ENCODE results near the gene MBD3.

The MBD3 gene

GRCh38 chr19:1608359-1609102 is 15.9 kb upstream of the MBD3 start:
- Histone ChIP-seq H3K4ac (ENCODE audit: low read depth, low read length) (no peak overlapping the region), H3K36me3 (ENCODE audit: control insufficient read depth, insufficient read depth, low read length) (peaks cover 14% of the 10 kb centered on the region), H3K4me1 (ENCODE audit: control insufficient read depth, low read depth, low read length) (no peaks in the 10 kb centered on the region), H3K56ac (ENCODE audit: low read length) (no peak overlapping the region), H4K8ac (ENCODE audit: low read depth, low read length) (no peak overlapping the region), H3K4me3 (ENCODE audit: low read length) (no peak overlapping the region), H3K79me1 (ENCODE audit: low read length) (peaks cover 4% of the 10 kb centered on the region), H3K18ac (ENCODE audit: low read length) (no peak overlapping the region), H2BK5ac (ENCODE audit: low read length) (no peak overlapping the region), H2BK120ac (ENCODE audit: low read depth, low read length) (no peak overlapping the region), H2AK5ac (ENCODE audit: low read length) (no peak overlapping the region), H3K4me2 (ENCODE audit: low read length) (no peak overlapping the region), H3K27me3 (ENCODE audit: insufficient read depth, low read length, poor library complexity) (no peaks in the 10 kb centered on the region), H2BK15ac (replicated peaks; ENCODE audit: low read depth) (no peak overlapping the region), H3K79me2 (ENCODE audit: control insufficient read depth, insufficient read depth, low read length) (peaks cover 13% of the 10 kb centered on the region), H3K23ac (ENCODE audit: low read length) (no peak overlapping the region), H3K9ac (ENCODE audit: low read length) (no peak overlapping the region), H4K5ac (ENCODE audit: low read length) (no peak overlapping the region), H3K27ac (ENCODE audit: low read depth, low read length) (no peak overlapping the region)
- no peak for DNase-seq
- WGBS (ENCODE audit: extremely low coverage, insufficient coverage, low lambda C conversion rate): no CpG with 5 or more reads among the region's 23 CpGs

- H3K27me3 ChIP-seq (ENCODE audit: insufficient read depth, low read length, poor library complexity): no peaks in the 10 kb centered on the region
- H2BK15ac ChIP-seq (replicated peaks; ENCODE audit: low read depth): no peak overlapping the region
- no CpG with 5 or more reads among the region's 16 CpGs for WGBS (ENCODE audit: extremely low coverage, insufficient coverage, low lambda C conversion rate)
- DNase-seq: no peak
- H3K4me3 ChIP-seq (ENCODE audit: low read length): no peak overlapping the region
- no peak overlapping the region for H3K18ac ChIP-seq (ENCODE audit: low read length)
- peak overlapping the region; percentile 79 for H3K9ac ChIP-seq (ENCODE audit: low read length)
- peak overlapping the region; percentile 82 for H3K4me2 ChIP-seq (ENCODE audit: low read length)
- peaks cover 4% of the 10 kb centered on the region for H3K36me3 ChIP-seq (ENCODE audit: control insufficient read depth, insufficient read depth, low read length)
- no peaks in the 10 kb centered on the region for H3K4me1 ChIP-seq (ENCODE audit: control insufficient read depth, low read depth, low read length)
- H3K79me1 ChIP-seq (ENCODE audit: low read length): peaks cover 9% of the 10 kb centered on the region
- no peak overlapping the region for H2BK5ac ChIP-seq (ENCODE audit: low read length)
- no peak overlapping the region for H3K4ac ChIP-seq (ENCODE audit: low read depth, low read length)
- H4K5ac ChIP-seq (ENCODE audit: low read length): no peak overlapping the region
- H2AK5ac ChIP-seq (ENCODE audit: low read length): no peak overlapping the region
- peaks cover 23% of the 10 kb centered on the region for H3K79me2 ChIP-seq (ENCODE audit: control insufficient read depth, insufficient read depth, low read length)
- H3K23ac ChIP-seq (ENCODE audit: low read length): no peak overlapping the region
- H3K56ac ChIP-seq (ENCODE audit: low read length): peak overlapping the region; percentile 87
- peak overlapping the region; percentile 75 for H3K27ac ChIP-seq (ENCODE audit: low read depth, low read length)
- H4K8ac ChIP-seq (ENCODE audit: low read depth, low read length): no peak overlapping the region
- H2BK120ac ChIP-seq (ENCODE audit: low read depth, low read length): no peak overlapping the region
Observed at GRCh38 chr19:1606138-1606651, 13.5 kb upstream of the MBD3 start.

GRCh38 chr19:1605236-1606137 is 12.8 kb upstream of the MBD3 start, which contains the start of gene UQCR11:
Gene UQCR11, minus strand, starts transcription at chr19:1605462. Its CDS starts 53 bp downstream, at chr19:1605409.
- peak within 1 kb of the TSS; percentile 0 for H4K8ac ChIP-seq (ENCODE audit: low read depth, low read length)
- peak within 1 kb of the TSS; percentile 89 for H3K23ac ChIP-seq (ENCODE audit: low read length)
- H3K27ac ChIP-seq (ENCODE audit: low read depth, low read length): peak within 1 kb of the TSS; percentile 75
- H3K4me1 ChIP-seq (ENCODE audit: control insufficient read depth, low read depth, low read length): no peaks in the 10 kb centered on the region
- no peak within 1 kb of the TSS for H2BK15ac ChIP-seq (replicated peaks; ENCODE audit: low read depth)
- H3K79me1 ChIP-seq (ENCODE audit: low read length): peaks cover 10% of the 10 kb centered on the region
- H3K27me3 ChIP-seq (ENCODE audit: insufficient read depth, low read length, poor library complexity): no peaks in the 10 kb centered on the region
- DNase-seq: peak; percentile 98
- H3K56ac ChIP-seq (ENCODE audit: low read length): peak within 1 kb of the TSS; percentile 95
- peak within 1 kb of the TSS; percentile 33 for H3K18ac ChIP-seq (ENCODE audit: low read length)
- peak within 1 kb of the TSS; percentile 95 for H3K9ac ChIP-seq (ENCODE audit: low read length)
- H3K79me2 ChIP-seq (ENCODE audit: control insufficient read depth, insufficient read depth, low read length): peaks cover 27% of the 10 kb centered on the region
- H3K4ac ChIP-seq (ENCODE audit: low read depth, low read length): peak within 1 kb of the TSS; percentile 73
- H4K5ac ChIP-seq (ENCODE audit: low read length): no peak within 1 kb of the TSS
- peak within 1 kb of the TSS; percentile 82 for H3K4me2 ChIP-seq (ENCODE audit: low read length)
- H2BK5ac ChIP-seq (ENCODE audit: low read length): peak within 1 kb of the TSS; percentile 69
- H2AK5ac ChIP-seq (ENCODE audit: low read length): no peak within 1 kb of the TSS
- H3K36me3 ChIP-seq (ENCODE audit: control insufficient read depth, insufficient read depth, low read length): peaks cover 3% of the 10 kb centered on the region
- WGBS (ENCODE audit: extremely low coverage, insufficient coverage, low lambda C conversion rate): no CpG with 5 or more reads among the region's 79 CpGs
- peak within 1 kb of the TSS; percentile 90 for H3K4me3 ChIP-seq (ENCODE audit: low read length)
- H2BK120ac ChIP-seq (ENCODE audit: low read depth, low read length): no peak within 1 kb of the TSS

GRCh38 chr19:1602091-1602707 is 9.5 kb upstream of the MBD3 start:
- H3K18ac ChIP-seq (ENCODE audit: low read length): no peak overlapping the region
- no peak overlapping the region for H2AK5ac ChIP-seq (ENCODE audit: low read length)
- no CpG with 5 or more reads among the region's 21 CpGs for WGBS (ENCODE audit: extremely low coverage, insufficient coverage, low lambda C conversion rate)

GRCh38 chr19:1601613-1602064 is 9.0 kb upstream of the MBD3 start:
- Histone ChIP-seq H3K56ac (ENCODE audit: low read length) (no peak overlapping the region), H3K36me3 (ENCODE audit: control insufficient read depth, insufficient read depth, low read length) (peaks cover 8% of the 10 kb centered on the region), H3K27me3 (ENCODE audit: insufficient read depth, low read length, poor library complexity) (no peaks in the 10 kb centered on the region), H2AK5ac (ENCODE audit: low read length) (no peak overlapping the region), H3K79me1 (ENCODE audit: low read length) (peaks cover 13% of the 10 kb centered on the region), H3K18ac (ENCODE audit: low read length) (no peak overlapping the region), H2BK15ac (replicated peaks; ENCODE audit: low read depth) (no peak overlapping the region), H3K23ac (ENCODE audit: low read length) (no peak overlapping the region), H3K27ac (ENCODE audit: low read depth, low read length) (no peak overlapping the region), H3K4me2 (ENCODE audit: low read length) (no peak overlapping the region), H2BK5ac (ENCODE audit: low read length) (no peak overlapping the region), H3K79me2 (ENCODE audit: control insufficient read depth, insufficient read depth, low read length) (peaks cover 28% of the 10 kb centered on the region), H2BK120ac (ENCODE audit: low read depth, low read length) (no peak overlapping the region), H3K4me3 (ENCODE audit: low read length) (no peak overlapping the region), H3K4me1 (ENCODE audit: control insufficient read depth, low read depth, low read length) (no peaks in the 10 kb centered on the region), H3K9ac (ENCODE audit: low read length) (no peak overlapping the region), H3K4ac (ENCODE audit: low read depth, low read length) (no peak overlapping the region), H4K8ac (ENCODE audit: low read depth, low read length) (no peak overlapping the region), H4K5ac (ENCODE audit: low read length) (no peak overlapping the region)
- whole genome bisulfite sequencing (ENCODE audit: extremely low coverage, insufficient coverage, low lambda C conversion rate): no CpG with 5 or more reads among the region's 14 CpGs
- DNase-seq: peak; percentile 29

More at GRCh38 chr19:1602091-1602707, 9.5 kb upstream of the MBD3 start:
- H3K4me1 ChIP-seq (ENCODE audit: control insufficient read depth, low read depth, low read length): no peaks in the 10 kb centered on the region
- no peak overlapping the region for H2BK15ac ChIP-seq (replicated peaks; ENCODE audit: low read depth)
- no peak overlapping the region for H4K5ac ChIP-seq (ENCODE audit: low read length)
- H3K4me2 ChIP-seq (ENCODE audit: low read length): no peak overlapping the region
- H3K27ac ChIP-seq (ENCODE audit: low read depth, low read length): no peak overlapping the region
- H3K9ac ChIP-seq (ENCODE audit: low read length): no peak overlapping the region
- no peak overlapping the region for H3K56ac ChIP-seq (ENCODE audit: low read length)
- peaks cover 28% of the 10 kb centered on the region for H3K79me2 ChIP-seq (ENCODE audit: control insufficient read depth, insufficient read depth, low read length)
- no peak overlapping the region for H3K4me3 ChIP-seq (ENCODE audit: low read length)
- no peak for DNase-seq
- no peak overlapping the region for H2BK5ac ChIP-seq (ENCODE audit: low read length)
- H2BK120ac ChIP-seq (ENCODE audit: low read depth, low read length): no peak overlapping the region
- no peak overlapping the region for H4K8ac ChIP-seq (ENCODE audit: low read depth, low read length)
- no peak overlapping the region for H3K23ac ChIP-seq (ENCODE audit: low read length)
- peaks cover 7% of the 10 kb centered on the region for H3K36me3 ChIP-seq (ENCODE audit: control insufficient read depth, insufficient read depth, low read length)
- H3K79me1 ChIP-seq (ENCODE audit: low read length): peaks cover 13% of the 10 kb centered on the region
- H3K27me3 ChIP-seq (ENCODE audit: insufficient read depth, low read length, poor library complexity): no peaks in the 10 kb centered on the region
- no peak overlapping the region for H3K4ac ChIP-seq (ENCODE audit: low read depth, low read length)
